GM18873 (cell line): ENCODE data around the gene FOXN3.
"Not testable (repeated sequence)": the region's sequence is repeated elsewhere in the genome, so short reads cannot be mapped to it uniquely, and the experiment has no call there.

Experiments
- ATAC-seq: cut with Tn5 transposase; IDR thresholded peaks from one replicate; pipeline ENCODE4 v1.9.1; 2021; ENCODE audit warnings: mild to moderate bottlenecking, moderate library complexity, moderate number of reproducible peaks; ENCODE audit not compliant: unreplicated experiment, low FRiP score

FOXN3 gene

DNA sequence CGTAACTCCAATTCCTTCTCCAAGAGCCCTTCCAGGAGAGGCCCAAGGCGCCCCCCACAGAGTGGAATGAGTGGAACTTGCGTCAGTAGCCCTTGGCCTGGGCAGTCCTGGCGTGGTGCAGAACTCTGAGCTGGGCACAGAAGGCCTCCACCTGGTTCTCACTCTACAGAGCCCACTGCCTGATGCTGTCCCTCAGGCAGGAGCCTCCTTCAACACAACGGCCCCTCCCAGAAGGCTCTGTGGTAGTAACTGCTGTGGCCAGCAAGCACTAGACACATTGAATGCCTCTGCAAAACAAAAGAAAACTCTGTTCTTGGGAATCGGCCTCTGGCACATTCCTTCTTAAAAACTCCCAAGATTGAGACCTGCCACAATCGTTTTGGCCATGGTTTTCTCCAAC, 258.9 kb downstream of the FOXN3 start:
- ATAC-seq: not testable (repeated sequence)

DNA sequence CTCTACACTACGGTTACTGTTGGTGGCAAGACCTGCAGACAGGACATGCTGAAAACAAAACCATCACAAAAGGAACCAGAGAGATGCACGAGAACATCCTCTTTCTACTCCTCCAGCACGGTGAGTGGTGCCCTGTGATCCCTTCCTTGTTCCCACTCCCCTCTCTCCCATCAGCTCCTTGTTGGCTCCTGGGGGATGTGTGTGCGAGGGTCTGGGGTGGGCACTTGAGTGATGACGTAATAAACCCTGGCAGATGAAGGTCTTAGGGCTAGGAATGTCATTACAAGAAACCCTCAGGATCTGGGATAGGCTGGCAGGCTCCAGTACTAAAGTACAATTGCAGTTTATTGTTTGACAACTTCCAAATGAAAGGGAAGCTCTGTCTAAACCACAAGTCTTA, 261.5 kb downstream of the FOXN3 start:
- no peak for ATAC-seq

DNA sequence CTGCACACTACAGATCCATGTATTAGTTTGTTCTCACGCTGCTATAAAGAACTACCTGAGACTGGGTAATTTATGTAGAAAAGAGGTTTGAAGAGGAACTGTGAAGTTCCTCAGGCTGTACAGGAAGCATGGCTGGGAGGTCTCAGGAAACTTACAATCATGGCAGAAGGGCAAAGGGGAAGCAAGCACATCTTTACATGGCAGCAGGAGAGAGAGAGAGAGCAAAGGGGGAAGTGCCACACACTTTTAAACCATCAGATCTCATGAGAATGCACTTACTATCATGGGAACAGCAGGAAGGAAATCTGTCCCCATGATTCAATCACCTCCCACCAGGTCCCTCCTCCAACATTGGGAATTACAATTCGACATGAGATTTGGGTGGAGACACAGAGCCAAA, 265.3 kb downstream of the FOXN3 start:
- ATAC-seq: not testable (repeated sequence)

GRCh38 chr14:89146274-89146673, 270.8 kb downstream of the FOXN3 start:
- no peak for ATAC-seq

GRCh38 chr14:89144642-89145041, 272.4 kb downstream of the FOXN3 start:
- no peak for ATAC-seq

DNA sequence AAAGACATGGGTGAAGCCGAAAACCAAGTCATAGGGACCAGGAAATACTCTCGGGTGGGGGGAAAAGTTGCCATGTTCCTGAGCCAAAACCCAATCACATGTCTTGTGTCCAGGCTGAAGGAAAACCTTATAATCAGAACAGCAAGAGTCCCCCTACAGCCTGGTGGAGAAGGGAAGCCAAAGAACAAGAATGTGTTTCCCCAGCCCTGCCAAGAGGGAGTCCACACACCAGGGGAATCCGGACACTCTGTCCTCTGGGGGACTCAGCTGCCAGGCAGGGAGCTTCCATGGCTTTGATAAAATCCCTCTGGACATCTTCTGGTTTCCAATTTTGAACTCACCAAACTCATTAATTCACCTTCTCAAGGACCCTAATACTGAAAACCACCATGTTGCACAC, 273.0 kb downstream of the FOXN3 start:
- ATAC-seq: no peak

DNA sequence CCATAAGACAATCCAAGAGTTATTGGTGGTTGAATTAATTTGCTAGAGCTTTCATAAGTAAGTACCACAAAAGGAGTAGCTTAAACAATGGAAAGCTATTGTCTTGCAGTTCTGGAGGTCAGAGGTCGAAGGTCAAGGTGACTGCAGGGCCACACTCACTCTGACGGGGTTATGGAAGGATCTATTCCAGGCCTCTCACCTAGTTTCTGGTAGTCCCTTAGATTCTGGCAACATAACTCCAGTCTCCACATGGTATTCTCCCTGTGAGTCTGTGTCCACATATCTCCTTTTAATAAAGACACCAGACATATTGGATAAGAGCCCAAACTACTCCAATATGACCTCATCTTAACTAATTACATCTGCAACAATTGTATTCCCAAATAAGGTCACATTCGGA, 273.4 kb downstream of the FOXN3 start:
- no peak for ATAC-seq

- ATAC-seq: no peak
Measured at GRCh38 chr14:89142366-89142765, 274.7 kb downstream of the FOXN3 start.

DNA sequence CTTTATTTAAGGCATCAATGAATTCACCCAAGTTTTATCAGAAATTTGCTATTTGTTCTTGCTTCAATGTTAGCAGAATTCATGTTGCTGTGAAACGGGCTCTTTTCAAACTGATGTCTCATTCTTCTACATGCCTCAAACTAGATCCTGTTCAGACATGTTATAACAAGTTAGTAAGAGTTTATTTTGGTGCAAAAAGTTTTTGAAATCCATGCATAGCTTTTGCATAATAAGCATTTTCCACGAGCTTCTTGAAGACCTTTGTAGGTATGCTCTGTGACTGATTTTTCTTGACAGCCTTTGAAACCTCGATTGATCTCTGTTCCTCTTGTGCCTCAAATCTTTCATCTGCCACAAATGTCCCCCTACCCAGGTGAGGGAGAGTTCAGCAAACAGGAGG, 275.2 kb downstream of the FOXN3 start:
- ATAC-seq: no peak

GRCh38 chr14:89140326-89140725, 276.7 kb downstream of the FOXN3 start:
- ATAC-seq: no peak

DNA sequence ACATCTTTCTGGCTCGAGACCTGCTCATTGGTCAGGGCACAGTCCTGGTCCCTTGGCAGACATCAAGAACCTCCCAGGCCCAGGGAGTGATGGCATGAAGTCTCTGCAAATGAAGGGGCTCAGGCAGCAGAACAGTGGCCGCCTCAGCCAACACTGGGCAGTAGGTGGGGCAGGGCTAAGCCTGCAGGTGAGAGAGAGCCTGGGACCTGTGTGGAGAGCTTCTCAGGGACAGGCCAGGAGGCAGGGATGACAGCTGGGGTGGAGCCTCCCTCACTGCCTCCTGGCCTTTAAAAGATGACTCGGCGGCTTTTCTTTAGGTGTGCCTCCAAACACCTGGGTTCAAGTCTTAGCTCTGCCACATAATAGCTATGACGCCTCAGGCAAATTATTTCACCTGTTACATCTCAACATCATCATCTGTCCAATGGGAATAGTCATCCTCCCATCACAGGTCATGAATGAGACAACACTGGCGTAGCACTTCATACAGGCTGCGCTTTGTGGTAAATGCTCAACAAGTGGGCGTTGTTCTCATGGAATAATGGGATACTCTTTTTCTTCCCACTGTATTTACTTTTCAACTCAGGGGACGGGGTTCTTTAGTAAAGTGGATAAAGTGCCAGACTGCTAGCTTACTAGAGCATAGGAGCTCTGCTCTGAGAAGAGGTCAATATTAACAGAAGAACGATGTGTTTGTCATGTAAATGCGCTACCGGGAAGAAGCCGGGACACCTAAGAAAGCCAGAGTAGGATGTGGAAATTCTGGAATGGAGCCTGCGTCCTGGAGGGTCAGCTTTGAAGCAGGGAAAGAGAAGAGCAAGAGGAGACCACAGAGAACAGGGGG, 277.4 kb downstream of the FOXN3 start:
- ATAC-seq: no peak

GRCh38 chr14:89138846-89139245, 278.2 kb downstream of the FOXN3 start:
- no peak for ATAC-seq

DNA sequence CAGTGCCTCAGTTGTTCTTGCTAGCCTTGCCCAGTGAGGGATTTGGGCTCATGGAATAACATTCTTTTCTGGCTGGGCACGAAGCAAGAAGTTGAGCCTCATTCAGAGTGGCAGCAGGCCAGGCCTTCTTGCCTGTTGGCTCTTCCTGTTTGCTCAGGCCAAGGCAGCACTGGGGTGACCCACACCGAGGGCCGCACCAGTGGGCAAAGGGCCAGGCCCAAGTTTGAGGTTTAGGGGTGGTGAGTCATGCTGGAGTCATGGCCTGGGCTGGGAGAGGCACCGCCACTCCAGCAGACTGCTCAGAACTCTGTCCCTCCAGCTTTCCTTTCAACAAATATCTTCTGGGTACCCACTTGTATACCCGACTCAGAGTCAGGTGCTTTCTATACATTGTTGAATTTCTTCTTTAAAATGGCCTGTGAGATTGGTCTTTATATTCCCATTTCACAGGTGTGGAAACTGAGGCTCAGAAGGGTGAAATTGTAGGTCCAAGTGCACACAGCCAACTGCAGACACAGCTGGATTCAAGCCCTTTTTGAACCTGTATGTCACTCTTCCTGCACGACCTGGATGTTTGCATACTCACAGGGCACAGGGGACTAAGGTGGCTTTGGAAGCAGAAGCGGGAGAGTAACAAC, 279.4 kb downstream of the FOXN3 start:
- ATAC-seq: no peak

- no peak for ATAC-seq
Measured at GRCh38 chr14:89136587-89136986, 280.4 kb downstream of the FOXN3 start.

DNA sequence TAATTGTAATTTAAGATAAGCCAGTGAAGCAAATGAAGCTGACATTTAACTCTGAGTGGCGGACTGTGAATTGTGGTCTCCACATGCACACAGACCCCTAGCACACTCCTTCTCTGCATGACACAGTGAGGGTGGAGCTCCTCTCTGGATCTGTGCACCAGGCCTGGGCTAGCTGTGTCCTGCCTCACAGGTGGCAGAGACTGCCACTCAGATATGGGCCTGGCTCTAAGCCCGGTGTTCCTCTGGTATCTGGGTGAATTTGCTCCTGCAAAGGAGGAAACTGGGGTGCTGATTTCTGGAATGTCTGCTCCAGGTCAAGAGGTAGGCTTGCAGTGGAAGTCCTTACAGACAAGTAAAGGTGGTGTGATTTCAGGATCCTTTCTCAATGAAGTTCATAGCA, 282.4 kb downstream of the FOXN3 start:
- ATAC-seq: no peak

GRCh38 chr14:89131004-89131750, 285.9 kb downstream of the FOXN3 start:
- no peak for ATAC-seq

DNA sequence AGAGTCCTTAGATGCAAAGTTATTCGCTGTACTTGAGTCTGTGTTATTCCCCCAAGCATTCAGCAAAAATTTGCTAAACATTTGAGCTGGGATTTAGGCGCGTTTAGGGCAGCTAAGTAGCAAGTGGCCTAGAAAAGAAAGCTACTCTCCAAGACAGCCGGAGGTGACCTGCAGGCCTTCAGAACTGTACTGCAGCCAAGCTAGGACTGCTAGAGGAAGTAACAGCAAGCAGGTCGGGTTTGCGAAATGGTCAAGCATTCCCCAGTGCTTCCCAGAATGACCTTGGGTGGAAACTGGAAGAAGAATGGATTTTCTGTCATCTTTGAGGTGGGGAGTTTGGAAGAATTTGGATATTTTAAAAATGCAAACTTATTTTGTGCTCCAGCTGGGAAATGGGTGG, 287.5 kb downstream of the FOXN3 start:
- ATAC-seq: no peak

GRCh38 chr14:89128311-89129026, 288.6 kb downstream of the FOXN3 start:
- no peak for ATAC-seq

DNA sequence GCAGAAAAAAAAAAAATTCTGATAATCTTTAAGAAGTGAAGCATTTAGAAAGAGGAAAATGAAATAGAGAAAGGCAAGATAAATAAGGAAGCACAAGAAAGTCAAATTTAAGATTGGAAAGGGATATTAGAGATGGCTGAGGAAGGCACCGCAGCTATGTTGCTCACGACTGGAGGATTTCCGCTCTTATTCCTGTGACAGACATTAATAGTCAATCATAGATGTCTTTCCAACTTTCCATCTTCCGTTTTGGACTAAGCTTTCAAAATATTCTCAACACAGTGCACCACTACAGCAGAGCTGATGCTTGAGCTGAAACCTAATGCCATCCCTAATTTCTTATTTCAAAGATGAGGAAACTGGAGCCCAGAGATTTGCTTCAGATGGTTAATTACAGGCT, 290.6 kb downstream of the FOXN3 start:
- no peak for ATAC-seq

- ATAC-seq: no peak
Measured at GRCh38 chr14:89125216-89125615, 291.8 kb downstream of the FOXN3 start.

DNA sequence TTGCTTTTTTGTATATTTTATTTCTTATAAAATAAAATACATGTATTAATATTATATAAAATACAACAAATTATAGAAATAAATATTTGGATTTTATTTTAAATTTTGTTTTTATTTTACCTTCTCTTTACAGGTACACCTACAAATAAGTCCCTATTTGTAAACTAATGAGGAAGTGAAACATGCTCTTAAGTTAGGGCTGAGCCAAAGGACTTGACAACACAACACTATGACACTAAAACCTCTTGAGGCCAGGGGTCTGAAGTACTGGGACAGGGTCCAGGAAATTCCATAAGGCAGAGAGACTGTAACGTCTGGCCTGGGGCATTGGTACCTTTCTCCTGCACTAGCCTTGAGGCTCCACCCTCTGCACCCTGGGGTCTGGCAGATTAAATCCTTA, 293.2 kb downstream of the FOXN3 start:
- no peak for ATAC-seq
